Activated CD4-positive, alpha-beta T cell treated with anti-CD3 and anti-CD28 coated beads, Interleukin-2, amount 50 U/mL, for 1 hour (primary cell): ENCODE results near the gene WBP2NL.
"Not testable (repeated sequence)": the region's sequence is repeated elsewhere in the genome, so short reads cannot be mapped to it uniquely, and the experiment has no call there.

Experiments
- DNase-seq: peaks from one replicate; pipeline ENCODE4 v3.0.0-alpha.2; 2020

Gene WBP2NL

DNA sequence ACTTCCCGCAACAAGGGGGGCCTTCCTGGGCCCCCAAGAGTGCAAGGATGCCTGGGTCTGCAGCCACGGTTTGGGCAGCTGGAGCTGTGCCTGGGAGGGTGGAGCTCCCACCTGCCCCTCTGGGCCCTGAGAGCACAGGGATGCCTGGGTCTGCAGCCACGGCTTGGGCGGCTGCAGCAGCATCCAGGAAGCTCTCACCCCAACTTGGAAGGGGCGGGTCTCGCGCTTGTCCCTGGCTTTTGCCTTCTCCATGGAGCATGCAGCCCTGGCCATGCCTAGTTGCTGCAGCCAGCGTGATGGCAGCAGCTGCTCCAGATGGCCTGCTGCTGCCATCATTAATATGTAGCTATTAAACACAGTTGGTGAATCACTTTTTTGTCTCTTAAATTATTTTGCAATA lies 36.7 kb downstream of the WBP2NL start:
- DNase-seq, result no peak

DNA sequence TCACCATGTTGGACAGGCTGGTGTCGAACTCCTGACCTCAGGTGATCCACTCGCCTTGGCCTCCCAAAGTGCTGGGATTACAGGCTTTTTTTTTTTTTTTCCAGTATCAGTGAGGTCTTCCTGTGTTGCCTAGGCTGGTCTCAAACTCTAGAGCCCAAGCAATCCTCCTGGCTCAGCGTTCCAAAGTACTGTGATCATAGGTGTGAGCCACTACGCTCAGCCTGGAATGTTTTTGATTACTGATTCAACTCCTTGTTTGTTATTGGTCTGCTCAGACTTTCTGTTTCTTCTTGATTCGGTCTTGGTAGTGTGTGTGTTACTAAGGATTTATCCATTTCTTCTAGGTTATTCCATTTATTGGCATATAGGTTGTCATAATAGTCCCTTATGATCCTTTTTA lies 40.7 kb downstream of the WBP2NL start:
- DNase-seq, result no peak

DNA sequence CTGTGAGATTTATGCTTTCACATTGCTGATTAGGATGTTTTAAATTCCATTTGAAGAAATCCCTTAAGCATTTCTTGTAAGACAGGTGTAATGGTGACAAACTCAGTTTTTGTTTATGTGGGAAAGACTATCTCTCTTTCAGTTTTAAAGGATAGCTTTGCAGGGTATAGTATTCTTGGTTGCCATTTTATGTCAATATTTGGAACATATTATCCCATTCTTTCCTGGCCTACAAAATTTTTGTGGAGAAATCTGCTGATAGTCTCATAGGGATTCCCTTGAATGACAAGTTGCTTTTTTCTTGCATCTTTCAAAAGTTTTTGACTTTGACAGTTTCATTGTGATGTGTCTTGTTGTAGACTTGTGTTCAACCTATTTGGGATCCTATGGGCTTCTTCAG lies 43.2 kb downstream of the WBP2NL start:
- no peak for DNase-seq

DNA sequence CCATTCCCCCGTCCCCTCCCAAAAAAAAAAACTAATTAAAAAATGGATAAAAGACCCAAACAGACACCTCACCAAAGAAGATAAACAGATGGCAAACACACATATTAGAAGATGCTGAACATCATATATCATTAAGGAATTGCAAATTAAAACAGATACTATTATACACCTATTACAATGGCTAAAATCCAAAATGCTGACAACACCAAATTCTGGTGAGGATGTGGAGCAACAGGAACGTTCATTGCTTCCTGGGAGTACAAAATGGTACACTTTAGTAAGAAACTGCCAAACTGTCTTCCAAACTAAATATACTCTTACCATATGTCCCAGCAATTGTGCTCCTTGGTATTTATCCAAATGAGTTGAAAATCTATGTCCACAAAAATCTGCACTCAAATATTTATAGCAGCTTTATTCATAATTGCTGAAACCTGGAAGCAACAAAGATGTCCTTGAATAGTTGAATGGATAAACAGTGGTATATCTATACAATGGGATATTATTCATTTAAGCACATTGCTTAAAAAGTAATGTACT lies 52.1 kb downstream of the WBP2NL start:
- no peak for DNase-seq

DNA sequence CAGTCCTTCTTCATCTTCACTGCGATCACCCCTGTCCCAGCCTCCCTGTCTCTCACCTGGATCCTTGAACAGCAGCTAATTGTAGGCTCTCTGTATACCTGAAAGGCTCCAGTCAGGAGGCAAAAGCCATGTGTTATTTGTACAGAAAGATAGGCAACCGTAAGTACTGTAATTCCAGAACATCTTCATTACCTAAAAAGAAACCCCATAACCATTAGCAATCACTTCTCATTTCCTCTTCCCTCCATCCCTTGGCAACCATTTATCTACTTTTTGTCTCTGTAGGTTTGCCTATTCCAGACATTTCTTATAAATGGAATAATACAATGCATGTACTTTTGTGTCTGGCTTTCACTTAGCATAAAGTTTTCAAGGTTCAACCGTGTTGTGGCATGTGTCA lies 54.2 kb downstream of the WBP2NL start:
- no peak for DNase-seq

DNA sequence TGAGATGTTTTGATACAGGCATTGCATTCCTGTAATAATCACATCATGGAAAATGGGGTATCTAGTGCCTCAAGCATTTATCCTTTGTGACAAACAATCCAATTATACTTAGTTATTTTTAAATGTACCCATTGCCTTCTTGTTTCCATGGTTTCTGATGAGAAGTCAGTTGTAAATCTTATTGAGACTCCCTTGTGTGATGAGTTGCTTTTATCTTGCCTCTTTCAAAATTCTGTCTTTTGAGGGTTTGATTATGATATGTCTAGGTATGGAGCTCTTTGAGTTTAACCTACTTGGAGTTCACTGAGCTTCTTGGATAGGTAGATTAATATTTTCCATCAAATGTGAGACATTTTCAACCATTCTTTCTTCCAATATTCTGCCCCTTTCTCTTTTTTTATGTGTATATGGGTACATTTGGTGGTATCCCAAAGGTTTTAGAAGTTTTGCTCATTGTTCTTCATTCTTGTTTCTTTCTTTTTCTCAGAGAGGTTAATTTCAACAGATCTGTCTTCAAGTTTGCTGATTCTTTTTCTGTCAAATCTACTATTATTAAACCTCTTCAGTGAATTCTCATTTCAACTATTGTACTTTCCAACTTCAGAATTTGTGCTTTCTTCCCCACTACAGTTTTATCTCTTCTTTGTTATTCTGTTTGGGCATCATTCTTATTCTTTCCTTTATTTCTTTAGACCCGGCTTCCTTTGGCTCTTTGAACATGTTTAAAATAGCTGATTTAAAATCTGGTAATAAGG lies 58.3 kb downstream of the WBP2NL start:
- no peak for DNase-seq

DNA sequence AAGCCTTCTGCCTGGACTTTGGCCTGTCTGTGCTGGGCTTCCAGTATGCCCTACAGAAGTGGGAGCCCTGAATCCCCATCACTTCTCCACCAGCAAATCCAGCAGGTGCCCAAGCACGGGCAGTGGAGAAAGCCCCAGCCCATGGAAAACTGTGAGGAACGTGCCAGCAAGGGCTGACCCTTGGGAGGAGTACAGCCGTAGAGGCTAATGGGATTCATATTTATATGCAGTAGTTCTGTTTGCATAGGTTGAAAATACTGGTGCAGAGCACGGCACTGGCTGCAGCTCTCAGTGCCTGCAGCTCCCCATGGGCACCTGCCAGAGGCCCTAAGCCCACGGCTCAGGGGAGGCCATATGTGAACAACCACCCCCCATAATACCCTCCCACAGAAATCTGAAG lies 61.9 kb downstream of the WBP2NL start:
- DNase-seq, result no peak

DNA sequence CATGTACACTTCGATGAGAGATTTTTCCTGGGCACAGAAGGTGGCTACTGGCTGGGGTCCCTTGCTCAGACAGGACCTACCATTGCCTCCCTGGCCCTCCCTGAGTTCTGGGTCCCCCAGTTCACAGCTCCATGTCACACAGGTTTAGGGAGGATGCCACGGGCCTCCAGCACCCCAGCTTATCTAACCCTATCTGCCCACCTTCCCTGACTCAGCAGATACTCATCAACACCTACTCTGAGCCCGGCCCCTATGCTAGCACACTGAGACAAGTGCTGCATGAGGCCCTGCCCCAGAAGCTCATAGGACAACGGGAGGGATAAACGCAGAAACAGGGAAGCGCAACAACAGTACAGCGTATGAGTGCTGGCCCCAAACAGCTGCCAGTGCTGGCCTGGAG lies 62.5 kb downstream of the WBP2NL start:
- DNase-seq, result no peak

DNA sequence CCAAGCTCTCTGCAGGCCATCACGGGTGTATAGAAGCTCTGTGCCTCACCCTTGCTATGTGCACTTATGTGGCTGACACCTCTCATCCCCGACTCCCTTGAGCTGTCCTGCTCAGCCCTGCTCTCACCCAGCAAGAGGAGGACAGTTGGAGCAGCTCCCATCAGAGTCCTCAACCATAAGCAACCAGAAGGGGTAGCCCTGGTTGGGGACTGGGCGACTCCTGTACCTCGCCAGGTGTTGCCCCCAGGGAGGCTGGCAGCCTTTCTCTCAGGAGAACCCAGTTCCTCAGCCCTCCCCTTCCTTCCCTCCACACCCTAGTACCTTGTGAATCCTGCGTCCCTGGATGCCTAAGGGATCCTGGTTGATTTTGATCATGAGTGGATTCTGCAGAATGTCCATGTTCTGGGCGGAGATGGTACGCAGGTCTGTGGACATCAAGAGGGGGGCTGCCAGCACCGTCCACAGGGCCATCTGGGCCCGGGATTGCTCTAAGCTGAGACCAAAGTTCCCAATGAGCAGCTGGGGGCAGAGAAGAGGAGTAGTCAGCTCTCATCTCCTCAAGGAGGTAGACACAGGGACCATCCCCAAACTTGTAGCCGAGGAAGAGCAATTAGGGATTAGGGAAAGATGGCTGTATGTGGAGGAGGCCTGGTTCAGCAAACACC lies 64.0 kb downstream of the WBP2NL start:
- no peak for DNase-seq

DNA sequence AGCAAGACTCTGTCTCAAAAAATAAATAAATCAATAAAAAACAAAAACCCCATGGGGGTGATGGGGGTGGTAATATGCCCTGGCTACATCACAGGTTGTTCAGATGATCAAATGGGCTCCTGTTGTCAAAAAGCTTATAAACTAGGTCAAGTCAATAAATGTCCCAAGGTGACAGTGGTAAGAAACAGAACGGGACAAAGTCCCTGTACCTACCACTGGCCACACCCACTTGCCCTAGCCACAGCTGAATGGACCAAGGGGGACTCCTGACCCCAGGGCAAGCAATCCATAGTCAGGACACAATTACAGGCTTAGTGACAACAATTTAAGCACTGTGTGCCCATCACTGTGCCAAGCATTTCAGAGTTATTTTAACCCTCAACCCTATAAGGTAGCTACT lies 66.0 kb downstream of the WBP2NL start:
- no peak for DNase-seq

DNA sequence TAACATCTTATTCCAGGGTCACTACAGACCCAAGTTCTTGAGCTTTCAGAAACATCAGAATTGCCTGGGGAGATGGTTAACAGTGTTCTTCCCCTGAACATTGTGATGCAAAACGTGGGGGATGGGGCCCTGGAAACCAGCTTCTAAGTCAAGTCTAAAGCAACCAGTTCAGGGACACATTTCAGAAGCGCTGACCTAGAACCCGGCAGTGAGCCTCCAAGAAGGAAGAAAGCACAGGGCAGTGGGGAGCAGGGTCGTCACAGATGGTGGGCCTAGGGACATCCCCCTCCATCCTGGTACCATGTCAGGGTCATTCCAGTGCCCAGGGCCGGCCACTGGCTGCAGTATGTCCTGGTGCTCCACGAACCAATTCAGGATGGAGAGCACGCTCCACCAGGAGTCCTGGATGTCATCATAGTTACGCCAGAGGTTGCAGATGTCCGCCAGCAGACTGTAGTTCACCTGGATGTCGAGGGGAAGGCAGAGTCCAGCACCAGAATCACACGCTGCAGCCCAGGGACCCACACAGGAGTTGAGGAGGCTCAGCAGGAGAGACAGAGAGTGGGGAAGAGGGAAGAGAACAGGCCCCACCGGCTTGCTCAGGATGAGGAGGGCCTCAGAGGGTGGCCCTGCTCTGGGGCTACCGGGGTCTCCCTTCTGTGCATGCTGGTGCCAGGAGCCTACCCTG lies 67.0 kb downstream of the WBP2NL start:
- DNase-seq, result no peak

DNA sequence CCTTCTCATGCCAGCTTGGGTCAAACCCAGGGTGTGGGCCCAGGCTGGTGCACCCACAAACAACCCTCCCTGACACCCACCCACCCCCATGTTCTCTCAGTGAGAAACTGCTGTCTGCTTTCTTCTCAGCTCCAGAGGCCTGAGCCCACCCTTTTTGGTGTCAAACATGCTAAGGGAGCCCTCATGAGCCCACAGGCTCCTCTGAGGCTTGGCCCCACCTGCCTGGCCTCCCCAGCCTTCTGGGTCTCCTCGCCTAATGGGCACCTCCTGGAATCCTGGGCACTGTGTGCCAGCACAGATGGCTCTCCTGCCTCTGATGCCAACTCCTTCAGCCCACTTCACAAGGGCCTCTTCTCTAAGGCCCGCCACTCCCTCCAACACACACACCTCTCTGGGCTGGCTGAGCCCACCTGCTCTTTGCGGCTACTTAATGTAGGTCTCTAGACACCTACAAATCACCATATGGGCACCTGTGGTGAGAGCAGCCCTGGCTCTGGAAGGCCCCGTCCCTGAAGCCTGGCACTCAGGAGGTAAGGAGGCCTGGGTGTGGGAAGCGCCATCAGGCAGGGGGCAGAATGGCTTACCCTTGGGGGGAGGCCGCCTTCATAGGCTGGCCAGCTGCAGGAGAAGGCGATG lies 67.7 kb downstream of the WBP2NL start:
- DNase-seq, result no peak

DNA sequence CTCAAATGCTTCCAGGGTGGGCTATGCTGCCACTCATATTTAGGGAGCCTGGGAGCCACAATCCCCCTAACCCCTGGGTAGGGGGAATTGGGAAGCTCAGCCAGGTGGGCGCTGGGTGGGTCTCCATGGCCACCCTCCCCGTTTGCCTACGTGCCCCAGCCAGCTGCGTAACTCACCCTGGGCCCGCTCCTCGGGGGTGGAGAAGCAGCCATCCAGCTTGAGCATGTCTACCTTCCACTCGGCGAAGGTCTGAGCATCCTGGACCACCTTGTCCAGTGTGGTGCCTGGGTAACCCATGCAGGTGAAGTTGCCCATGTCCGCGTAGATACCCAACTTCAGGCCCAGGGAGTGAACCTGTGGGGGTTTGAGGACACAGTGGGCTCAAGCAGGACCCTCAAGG lies 68.3 kb downstream of the WBP2NL start:
- no peak for DNase-seq

DNA sequence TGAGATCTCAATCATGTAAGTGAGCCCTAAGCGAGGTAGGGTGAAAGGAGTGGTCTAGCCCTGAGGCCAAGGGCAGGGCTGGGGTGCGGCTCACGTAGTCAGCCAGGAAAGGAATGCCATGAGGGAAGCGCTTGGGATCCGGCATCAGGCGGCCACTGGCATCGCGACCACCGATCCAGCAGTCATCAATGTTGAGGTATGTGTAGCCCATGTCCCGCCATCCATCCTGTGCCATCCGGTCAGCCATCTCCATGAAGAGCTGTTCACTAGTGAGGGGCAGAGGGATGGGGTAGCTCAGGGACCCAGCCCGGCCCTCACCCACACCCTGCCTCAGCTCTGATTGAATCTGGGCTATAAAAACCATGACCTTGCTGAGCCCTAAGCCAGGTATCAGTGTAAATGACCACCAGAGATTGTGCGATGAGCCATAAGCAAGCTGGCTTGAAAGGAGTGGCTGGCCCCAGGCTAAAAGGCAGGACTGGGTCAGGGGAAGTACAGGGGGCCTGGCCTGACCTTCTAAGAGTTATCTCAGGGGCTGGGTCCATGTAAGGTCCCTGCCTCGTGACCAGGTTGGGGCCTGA lies 69.2 kb downstream of the WBP2NL start:
- no peak for DNase-seq

DNA sequence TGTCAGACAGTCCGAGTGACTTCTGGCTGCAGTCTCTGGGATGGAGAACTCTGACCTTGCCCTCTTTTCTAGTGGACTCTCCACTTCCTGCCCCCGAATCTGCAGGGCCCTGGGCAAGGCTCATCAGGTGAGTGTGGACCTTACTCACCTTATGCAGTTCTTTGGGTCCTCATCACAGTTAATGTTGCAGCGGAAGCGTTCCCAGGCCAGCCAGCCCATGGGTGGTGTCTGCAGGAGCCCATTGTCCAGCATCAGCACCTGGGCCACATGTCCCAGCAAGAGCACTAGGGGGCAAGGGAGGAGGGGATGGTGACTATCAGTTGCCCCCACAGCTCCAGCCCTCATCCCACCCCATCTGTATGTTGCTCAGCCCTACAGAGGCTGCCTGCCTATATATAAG lies 69.7 kb downstream of the WBP2NL start:
- DNase-seq, result no peak

DNA sequence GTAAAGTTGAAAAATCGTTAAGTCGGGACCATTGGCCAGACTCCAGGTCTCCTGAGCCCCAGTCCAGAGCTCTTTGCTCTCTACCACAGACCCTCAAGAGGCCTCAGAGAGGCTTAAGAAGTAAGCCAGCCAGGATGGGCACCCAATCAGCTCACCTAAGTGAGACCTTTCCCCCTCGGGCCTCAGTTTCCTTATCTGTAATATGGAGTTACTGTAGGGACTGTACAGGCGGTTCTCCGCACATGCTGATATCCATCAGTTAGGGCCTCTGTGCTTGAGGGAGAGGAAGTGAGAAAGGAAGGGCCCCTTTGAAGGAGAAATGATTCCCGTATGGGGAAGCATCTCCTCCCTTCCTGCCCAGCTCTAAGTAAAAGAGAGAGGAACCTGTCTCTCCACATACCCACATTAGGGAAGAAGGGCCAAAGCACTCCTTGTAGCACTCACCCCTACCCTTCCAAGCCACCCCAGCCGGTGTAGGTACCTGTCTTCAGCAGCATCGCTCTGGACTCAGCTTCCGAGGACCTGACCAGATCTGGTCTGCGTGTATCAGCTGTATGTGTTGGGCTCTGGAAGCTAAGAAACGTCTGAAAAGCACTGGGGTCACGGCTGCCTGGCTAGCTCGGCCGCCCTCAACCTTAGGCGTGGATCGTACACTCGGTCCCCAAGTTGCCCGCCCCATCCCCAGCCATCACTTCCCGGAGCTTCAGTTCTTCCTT lies 71.4 kb downstream of the WBP2NL start:
- DNase-seq, result no peak

DNA sequence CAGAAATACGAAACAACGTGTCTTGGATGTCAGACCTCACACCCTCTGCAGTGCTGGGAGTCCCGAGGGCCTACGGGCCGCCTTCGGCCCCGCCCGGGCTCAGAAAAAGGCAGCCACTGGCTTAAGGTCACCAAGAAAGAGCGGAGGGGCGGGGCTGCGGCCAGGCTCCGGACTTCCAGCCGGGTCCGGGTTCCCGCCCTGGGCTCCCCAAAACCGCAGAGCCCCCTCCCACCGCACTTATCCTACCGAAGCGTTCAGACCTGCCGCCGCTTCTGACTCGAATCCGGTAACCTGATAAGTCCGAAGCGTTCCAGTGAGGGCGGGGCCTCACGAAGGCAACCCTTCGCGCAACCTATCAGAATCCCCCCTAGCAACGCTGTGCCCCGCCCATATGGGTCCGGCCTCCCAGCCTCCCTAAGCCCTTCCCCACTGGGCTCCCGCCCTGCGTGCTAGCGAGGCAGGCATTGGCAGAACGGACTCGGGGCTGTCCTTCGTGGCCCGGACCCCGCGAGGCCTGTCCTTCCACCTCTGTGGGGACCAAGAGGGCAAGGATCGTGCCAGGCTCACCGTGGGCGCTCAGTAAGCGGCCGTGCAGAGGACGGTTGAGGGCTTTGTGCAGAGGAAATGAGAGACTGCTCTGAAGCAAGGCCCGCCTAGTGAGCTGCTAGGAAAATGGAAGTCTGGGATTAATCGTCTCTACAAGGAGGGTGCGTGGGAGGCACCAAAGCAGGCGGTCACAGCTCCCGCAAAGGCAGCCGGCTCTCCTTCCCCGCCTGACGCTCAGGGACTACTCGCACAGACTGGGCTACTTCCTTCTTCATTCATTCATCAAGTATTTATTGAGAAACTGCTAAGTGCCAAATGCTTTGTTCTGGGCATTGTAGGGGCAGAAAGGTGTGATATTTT lies 72.2 kb downstream of the WBP2NL start, which contains the start of gene NAGA:
Gene NAGA (minus strand): TSS at position 296 of the 906 bp plus-strand sequence. CDS start 515 bp downstream, outside the sequence.
- peak; percentile 88 for DNase-seq

DNA sequence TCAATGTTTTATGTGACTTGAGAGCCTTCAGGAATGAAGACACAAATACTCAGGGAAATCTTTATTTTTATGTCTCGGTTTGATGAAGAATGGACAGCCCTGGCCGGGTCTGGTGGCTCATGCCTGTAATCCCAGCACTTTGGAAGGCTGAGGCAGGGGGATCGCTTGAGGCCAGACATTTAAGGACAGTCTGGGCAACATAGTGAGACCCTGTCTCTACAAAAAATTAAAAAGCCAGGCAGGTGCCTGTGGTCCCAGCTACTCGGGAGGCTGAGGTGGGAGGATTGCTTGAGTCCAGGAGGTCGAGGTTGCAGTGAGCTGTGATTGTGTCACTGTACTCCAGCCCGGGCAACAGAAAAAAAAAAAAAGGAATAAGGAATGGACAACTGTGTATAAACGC lies 72.9 kb downstream of the WBP2NL start:
- not testable (repeated sequence) for DNase-seq

DNA sequence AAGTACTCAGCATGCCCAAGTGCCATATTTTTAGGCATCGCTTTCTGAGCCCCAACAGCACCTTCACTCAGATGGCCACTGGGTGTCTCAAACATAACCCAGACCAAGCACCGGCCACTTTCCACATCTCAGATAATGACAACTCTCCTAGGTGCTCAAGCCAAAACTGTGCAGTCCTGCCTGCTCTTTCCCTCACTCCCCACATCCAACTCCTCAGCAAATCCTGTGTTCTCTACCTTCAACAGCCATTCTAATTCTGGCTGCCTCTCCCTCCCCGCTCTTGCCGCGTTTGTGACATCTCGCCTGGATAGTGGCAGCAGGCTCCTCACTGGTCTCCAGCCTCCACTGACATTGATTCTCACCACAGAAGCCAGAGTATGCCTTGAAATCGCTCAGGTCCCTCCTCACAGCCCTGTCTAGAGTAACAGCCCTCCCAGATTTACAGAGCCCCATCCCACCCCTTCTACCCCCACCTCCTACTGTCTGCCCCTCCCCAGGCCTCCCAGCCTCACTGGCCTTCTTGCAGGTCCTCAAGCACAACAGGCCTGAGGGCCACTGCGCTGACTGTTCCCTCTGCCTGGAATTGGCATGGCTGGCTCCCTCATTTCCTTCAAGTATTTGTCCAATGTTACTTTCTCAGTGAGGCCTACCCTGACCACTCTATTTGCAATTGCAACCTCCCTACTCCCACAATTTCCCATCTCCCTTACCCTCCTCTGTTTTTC lies 74.2 kb downstream of the WBP2NL start:
- DNase-seq, result no peak

DNA sequence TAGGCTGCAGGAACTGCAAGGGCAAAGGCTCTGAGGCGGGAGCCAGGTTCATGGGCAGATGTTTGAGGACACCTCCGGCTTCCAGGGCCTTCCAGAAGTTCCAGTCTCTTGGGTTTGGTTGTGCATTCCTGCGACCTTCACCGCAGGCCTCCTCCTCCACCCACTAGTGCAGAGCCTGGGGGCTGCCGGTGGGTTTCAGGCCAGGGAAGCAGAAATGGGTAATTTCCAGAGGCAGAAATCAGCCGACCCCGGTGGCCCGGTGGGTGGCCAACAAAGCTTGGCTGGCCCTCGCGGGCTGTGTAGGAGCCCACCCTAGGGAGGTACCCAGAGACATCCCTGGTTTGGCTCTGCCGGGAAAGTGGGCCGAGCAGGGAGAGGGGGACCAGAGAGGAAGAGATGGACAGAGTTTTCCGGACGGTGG lies 75.0 kb downstream of the WBP2NL start:
- no peak for DNase-seq
